ENCODE results near the gene SNX24.
A peak's percentile ranks its signal among the peaks of the same experiment; 100 is the strongest.
"Not testable (repeated sequence)": the region's sequence is repeated elsewhere in the genome, so short reads cannot be mapped to it uniquely, and the experiment has no call there.

The SNX24 gene, protein sequence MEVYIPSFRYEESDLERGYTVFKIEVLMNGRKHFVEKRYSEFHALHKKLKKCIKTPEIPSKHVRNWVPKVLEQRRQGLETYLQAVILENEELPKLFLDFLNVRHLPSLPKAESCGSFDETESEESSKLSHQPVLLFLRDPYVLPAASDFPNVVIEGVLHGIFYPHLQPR

GRCh38 chr5:122845229-122846050 is at the start of gene SNX24:
Gene SNX24, plus strand, starts transcription at chr5:122845613. Its CDS starts 21 bp downstream, at chr5:122845634.
- peak; percentile 80 for DNase-seq (ENCODE audit: low spot score)

- DNase-seq (ENCODE audit: low spot score): no peak
Observed at GRCh38 chr5:122805481-122805880, 39.9 kb upstream of the SNX24 start.

DNA sequence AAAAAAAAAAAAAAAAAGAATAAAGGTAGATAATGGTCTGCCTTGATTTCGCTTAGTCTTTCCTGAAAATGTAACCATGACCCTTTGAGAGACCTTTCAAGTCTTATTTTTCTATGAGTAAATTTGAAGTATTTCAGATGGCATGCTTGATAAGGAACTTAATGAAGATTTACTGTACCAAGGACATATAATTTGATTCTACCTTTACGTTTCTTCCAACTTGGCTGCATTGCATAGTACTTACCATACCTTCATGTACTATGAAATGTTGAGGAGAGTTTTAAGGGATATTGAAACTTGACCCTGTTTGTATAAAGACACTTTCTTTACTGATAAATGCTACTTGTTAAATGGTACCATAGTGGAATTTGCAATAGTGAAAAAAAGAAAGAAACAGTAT is 35.0 kb upstream of the SNX24 start:
- DNase-seq (ENCODE audit: low spot score): no peak

DNA sequence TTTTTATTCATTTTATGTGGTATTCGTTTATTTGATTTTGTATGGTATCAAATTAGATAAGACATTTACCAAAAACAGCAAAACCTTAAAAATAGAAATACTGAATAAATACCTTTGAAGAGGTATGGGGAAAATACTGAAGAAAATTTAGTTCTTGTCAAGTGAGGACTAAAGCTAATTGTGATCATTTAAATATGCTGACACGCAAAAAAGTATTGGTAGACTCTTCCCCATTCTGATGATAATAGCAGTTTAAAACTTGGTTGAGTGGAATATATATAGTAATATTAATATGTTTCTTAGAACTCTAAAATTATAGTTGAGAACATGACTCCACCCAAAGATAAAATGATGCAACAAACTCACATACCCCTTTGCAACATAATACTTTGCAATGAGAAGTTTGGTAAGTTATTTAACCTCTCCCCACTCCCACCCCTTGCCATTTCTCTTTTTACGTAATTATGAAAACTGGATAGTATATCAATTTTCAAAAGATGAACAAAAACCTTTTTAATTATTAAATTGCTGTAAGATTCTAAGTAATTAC is 30.1 kb upstream of the SNX24 start:
- DNase-seq (ENCODE audit: low spot score): no peak

DNA sequence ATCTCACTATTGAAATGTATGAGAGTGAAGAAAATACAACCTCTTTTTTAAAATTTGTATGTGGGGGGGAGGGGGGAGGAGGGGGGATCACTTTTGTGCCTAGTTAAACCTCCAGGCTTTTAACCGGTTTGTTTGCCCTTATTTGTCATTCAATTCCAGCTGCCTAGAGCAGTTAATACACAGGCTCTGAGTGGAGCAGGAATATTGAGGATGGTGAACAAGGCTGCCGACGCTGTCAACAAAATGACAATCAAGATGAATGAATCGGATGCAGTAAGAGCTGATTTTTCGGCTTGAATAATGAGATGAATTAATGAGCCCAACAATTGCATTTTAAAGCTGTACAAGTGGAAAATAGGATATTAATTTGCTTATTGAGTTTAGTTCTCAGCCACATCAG is 28.7 kb upstream of the SNX24 start:
- DNase-seq (ENCODE audit: low spot score): no peak

DNA sequence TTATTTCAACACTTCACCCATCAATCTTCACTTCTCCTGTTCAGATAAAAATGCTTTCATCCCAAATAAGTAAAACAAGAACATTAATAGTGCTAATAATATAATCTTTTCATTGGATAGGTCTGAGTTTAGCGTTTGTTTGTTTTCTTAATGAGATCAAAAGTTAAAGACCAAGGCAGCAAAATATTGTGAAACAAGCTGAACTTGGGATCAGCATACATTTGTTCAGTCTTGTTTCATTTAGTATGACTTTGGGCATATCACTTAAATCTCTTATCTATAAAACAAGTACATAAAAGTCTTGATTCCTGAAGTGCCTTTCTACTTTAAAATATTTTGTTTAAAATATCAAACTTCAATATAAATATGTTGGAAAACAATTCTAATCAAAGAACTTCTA is 13.4 kb upstream of the SNX24 start:
- DNase-seq (ENCODE audit: low spot score): no peak

GRCh38 chr5:122835681-122836080 is 9.7 kb upstream of the SNX24 start:
- no peak for DNase-seq (ENCODE audit: low spot score)

DNA sequence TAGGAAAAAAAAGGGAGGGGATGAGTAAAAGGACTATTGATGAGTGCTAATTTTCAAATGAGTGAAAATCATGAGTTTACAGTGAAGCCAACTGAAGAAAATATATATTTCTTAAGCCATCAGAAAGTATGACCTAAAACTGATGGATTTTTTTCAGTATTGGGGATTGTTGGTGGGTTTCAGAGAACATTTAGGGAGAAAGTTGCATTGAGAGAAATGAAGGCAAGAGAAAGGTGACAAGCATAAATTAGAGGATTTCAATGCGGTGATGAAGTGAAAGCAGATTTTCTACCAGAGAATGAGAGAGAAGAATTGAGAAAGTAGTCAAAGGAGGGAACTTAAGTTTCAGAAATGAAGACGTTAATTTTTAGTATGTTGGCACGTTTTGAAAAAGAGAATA is 8.5 kb upstream of the SNX24 start:
- no peak for DNase-seq (ENCODE audit: low spot score)

GRCh38 chr5:122839731-122840130 is 5.7 kb upstream of the SNX24 start:
- DNase-seq (ENCODE audit: low spot score): no peak

- no peak for DNase-seq (ENCODE audit: low spot score)
Observed at GRCh38 chr5:122842016-122842580, 3.3 kb upstream of the SNX24 start.

- DNase-seq (ENCODE audit: low spot score): no peak
Observed at GRCh38 chr5:122844136-122844909, 1.1 kb upstream of the SNX24 start.

DNA sequence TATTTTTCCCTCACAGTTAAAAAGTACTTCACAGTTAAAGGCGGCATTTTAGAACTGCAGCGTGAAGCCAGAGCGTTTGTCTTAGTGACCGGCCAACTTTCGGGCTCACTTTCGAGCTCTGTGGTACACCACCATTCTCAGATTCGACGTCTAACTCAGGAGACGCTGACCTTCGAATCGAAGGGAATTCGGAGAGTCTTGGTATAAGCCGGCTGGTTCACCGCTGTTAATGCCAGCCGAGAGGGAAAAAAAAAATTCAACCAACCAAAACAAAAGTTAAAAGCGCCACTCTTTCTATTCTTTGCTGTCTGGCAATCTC is 544 bp upstream of the SNX24 start:
- DNase-seq (ENCODE audit: low spot score): no peak

DNA sequence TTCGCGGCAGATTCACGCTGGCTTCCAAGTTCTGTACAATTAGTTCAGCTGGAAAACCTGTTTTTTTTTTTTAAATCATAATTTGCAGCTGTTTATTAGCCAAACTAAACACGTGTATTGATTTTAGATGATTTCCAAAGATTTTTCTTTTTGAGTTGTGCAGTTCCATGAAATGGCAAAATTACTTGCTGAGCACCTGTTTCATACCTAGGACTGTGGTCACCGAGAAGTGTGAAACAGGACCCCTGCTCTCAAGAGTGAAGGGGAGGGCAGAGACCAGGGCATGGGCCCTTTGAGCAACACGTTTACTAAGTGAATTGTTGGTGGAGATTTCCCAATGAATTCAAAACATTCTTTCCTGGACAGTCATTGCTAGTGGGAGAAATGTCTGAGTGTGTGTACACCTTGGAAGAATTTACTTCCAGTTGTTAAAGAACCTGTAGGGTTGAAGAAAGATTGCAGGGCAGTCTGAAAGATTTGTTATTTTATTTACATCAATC is 688 bp downstream of the SNX24 start:
- peak; percentile 34 for DNase-seq (ENCODE audit: low spot score)

- no peak for DNase-seq (ENCODE audit: low spot score)
Observed at GRCh38 chr5:122847687-122848081, 2.3 kb downstream of the SNX24 start.

GRCh38 chr5:122849771-122850170 is 4.4 kb downstream of the SNX24 start:
- no peak for DNase-seq (ENCODE audit: low spot score)

DNA sequence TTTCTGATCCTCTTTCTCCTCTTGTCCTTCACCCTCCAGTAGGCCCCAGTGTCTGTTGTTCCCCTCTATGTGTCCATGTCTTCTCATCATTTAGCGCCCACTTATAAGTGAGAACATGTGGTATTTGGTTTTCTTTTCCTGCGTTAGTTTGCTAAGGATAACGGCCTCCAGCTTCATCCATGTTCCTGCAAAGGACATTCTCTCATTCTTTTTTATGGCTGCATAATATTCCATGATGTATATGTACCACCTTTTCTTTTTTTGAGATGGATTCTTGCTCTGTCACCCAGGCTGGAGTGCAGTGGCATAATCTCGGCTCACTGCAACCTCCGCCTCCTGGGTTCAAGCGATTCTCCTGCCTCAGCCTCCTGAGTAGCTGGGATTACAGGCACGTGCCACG is 12.1 kb downstream of the SNX24 start:
- DNase-seq (ENCODE audit: low spot score): not testable (repeated sequence)

- no peak for DNase-seq (ENCODE audit: low spot score)
Observed at GRCh38 chr5:122858451-122858850, 13.0 kb downstream of the SNX24 start.

- DNase-seq (ENCODE audit: low spot score): no peak
Observed at GRCh38 chr5:122863240-122863639, 17.8 kb downstream of the SNX24 start.

- DNase-seq (ENCODE audit: low spot score): no peak
Observed at GRCh38 chr5:122863721-122864120, 18.3 kb downstream of the SNX24 start.

GRCh38 chr5:122864400-122864799 is 19.0 kb downstream of the SNX24 start:
- DNase-seq (ENCODE audit: low spot score): no peak

DNA sequence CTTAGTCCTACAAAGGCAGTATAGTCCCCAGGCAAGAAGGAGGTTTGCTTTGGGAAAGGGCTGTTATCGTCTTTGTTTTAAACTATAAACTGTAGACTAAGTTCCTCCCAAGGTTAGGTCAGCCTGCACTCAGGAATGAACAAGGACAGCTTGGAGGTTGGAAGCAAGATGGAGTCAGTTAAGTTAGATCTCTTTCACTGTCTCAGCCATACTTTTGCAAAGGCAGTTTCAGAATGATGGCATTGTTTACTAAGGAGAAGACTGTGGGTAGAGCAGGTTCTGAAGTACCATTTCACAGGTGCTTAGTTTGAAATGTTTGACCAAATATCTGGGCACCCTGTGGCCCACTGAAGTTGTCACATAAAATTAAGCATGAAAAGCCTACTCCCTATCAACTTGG is 19.4 kb downstream of the SNX24 start:
- DNase-seq (ENCODE audit: low spot score): no peak

DNA sequence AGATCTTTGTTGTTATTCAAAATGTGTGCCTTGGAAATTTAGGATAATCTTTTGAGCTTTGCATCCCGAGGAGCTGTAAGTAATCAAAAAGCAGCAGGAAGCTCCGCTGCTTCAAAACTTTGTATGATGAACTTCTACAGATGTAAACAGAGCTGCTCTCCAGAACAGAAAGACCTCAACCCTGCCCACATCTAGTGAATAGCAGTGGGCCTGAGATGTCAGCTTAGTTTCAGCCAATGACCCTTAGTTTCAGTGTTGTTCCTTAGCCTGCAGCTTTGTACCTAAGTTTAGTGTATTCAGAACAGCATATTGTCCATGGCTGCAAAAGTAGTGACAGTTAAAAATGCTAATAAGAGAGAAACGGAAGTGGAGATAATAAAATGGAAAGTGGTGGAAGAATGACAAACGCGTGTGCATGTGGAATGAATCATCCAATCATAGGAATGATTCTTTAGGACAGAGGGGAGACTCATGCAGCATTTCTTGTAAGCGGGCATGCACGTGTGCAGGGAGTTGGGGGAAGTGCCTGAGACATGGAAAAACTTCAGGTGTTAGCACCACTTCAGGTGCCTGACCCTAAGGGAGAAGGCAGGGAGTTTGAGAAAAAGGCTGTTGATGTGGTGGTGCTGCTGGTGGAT is 24.9 kb downstream of the SNX24 start:
- no peak for DNase-seq (ENCODE audit: low spot score)
